HUES64 (cell line): ENCODE data around the gene ASTL.

Source experiments
- H3K27ac ChIP-seq: 2 replicates; pipeline ENCODE4 v1.7.0; 2013; ENCODE audit warnings: low read depth, low read length, inconsistent platforms
- H3K27me3 ChIP-seq: 2 replicates; pipeline ENCODE4 v1.6.1; 2013; ENCODE audit warnings: mild to moderate bottlenecking, low read length; ENCODE audit not compliant: insufficient read depth
- H3K36me3 ChIP-seq: 2 replicates; pipeline ENCODE4 v1.6.1; 2013; ENCODE audit warnings: mild to moderate bottlenecking, low read length; ENCODE audit not compliant: insufficient read depth
- H3K4me1 ChIP-seq: 2 replicates; pipeline ENCODE4 v1.6.1; 2013; ENCODE audit warnings: mild to moderate bottlenecking, low read length, moderate library complexity; ENCODE audit not compliant: insufficient read depth
- H3K4me3 ChIP-seq: 2 replicates; pipeline ENCODE4 v1.5.1; 2013; ENCODE audit warnings: mild to moderate bottlenecking, low read length, moderate library complexity
- H3K9ac ChIP-seq: 2 replicates; pipeline ENCODE4 v1.6.1; 2013; ENCODE audit warnings: mild to moderate bottlenecking, low read depth, low read length
- H3K9me3 ChIP-seq: 2 replicates; pipeline ENCODE4 v1.6.1; 2013; ENCODE audit warnings: low read depth, low read length; ENCODE audit not compliant: insufficient read depth
- WGBS: fragments of 150-250, 120-280 bp; methylation state at CpG from one replicate; pipeline ENCODE4 v1.1.7; 2013; ENCODE audit warnings: missing lambda C conversion rate; 5-methylcytosine and 5-hydroxymethylcytosine counted together

Gene ASTL

DNA sequence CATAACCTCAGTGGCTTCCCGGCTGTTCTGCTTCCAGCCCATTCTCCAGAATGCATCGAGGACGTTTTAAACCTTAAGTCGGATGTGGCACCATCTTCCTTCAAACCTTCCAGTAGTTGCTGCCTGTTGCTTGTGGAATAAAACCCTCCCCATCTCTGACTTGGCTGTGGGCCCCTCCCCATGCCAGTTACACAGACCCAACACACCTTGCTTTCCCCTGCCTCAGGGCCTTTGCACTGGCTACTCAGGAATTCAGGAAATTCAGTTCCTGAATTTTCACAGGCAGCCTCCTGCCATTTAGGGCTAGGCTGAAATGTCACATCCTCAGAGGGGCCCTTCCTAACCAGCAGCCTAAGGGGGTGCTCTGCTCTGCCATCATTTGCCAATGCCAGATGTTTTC is 16.9 kb downstream of the ASTL start:
- no peaks in the 10 kb centered on the region for H3K36me3 ChIP-seq
- WGBS, result 95% methylated on average over 4 of the region's 4 CpGs
- peaks cover 28% of the 10 kb centered on the region for H3K27me3 ChIP-seq
- no peak overlapping the region for H3K4me3 ChIP-seq
- H3K27ac ChIP-seq, result no peak overlapping the region
- peaks cover 7% of the 10 kb centered on the region; the same call in 1 of the 2 replicates for H3K4me1 ChIP-seq
- no peaks in the 10 kb centered on the region for H3K9me3 ChIP-seq
- no peak overlapping the region for H3K9ac ChIP-seq

DNA sequence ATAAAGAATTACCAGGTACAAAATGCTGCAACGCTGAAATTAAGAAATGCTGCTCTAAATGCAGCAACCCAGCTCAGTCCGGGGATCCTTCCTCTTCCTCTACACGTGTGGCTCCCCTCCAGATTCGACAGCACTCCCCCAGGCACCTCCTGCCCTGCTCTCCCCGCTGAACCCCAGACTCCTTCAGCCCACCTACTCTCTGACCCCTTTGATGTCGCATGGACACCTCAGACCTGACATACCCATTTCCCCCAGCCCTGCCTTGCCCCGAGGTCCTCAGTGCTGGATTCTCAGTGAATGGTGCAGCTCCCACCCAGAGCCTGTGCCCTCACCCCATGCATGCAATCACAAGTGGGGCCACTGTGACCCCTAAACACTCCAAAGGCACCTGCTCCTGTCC is 17.3 kb downstream of the ASTL start:
- no peaks in the 10 kb centered on the region for H3K36me3 ChIP-seq
- H3K4me3 ChIP-seq, result no peak overlapping the region
- H3K9ac ChIP-seq, result no peak overlapping the region
- 85% methylated on average over 7 of the region's 7 CpGs for WGBS
- peaks cover 7% of the 10 kb centered on the region; the same call in 1 of the 2 replicates for H3K4me1 ChIP-seq
- H3K27me3 ChIP-seq, result peaks cover 32% of the 10 kb centered on the region
- H3K9me3 ChIP-seq, result no peaks in the 10 kb centered on the region
- no peak overlapping the region for H3K27ac ChIP-seq

DNA sequence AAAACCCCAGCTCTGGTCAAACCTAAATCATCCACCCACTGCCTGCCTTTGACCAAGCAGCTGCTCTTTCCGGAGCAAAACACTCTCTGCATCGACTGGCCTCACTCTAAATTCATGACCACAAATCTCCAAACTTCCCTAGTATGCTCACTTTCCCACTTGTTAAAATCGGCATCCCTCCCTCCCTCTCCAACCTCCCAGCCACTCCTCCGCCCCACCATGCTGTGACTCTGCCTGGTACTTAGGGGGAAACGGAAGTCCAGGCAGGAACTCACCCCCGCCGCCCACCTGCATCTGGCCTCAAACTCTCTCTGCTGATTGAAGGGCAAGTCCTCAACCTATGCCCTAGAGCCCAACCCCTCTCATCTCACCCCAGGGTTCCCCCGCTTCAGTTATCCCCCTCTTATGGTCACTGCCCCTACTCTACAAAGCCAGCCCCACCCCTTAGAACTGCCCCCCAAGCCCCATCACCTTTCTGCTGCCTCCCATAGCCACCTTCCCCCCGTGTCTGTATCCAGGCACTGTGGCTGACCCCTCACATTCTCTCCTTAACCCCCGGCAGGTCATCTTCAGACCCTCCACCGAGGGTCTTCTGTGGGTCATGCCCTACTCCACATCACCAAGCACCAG is 18.1 kb downstream of the ASTL start:
- H3K4me1 ChIP-seq, result peaks cover 7% of the 10 kb centered on the region; the same call in 1 of the 2 replicates
- H3K4me3 ChIP-seq, result no peak overlapping the region
- H3K9me3 ChIP-seq, result no peaks in the 10 kb centered on the region
- no peaks in the 10 kb centered on the region for H3K36me3 ChIP-seq
- no peak overlapping the region for H3K27ac ChIP-seq
- H3K27me3 ChIP-seq, result peaks cover 40% of the 10 kb centered on the region
- WGBS, result 61% methylated on average over 11 of the region's 11 CpGs
- no peak overlapping the region for H3K9ac ChIP-seq

DNA sequence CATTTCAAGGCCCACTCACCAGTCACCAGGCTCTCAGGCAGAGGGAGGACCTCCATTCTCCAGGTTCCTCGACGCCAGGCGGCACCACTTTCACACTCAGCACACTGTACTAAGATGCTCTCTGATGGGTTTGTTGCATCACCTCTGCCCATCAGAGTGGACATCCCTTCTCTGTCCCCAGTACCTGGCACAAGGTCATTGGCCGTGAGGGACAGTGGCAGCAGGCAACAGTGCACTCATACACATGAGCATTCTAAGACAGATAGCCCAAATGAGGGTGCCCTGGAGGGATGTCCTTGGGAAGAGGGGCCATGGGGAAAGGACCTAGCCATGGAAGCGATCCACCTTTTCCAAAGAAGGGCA is 18.9 kb downstream of the ASTL start:
- no peaks in the 10 kb centered on the region for H3K36me3 ChIP-seq
- 89% methylated on average over 5 of the region's 5 CpGs for WGBS
- no peak overlapping the region for H3K9ac ChIP-seq
- H3K4me3 ChIP-seq, result no peak overlapping the region
- H3K4me1 ChIP-seq, result peaks cover 7% of the 10 kb centered on the region; the same call in 1 of the 2 replicates
- H3K27me3 ChIP-seq, result peaks cover 46% of the 10 kb centered on the region
- H3K27ac ChIP-seq, result no peak overlapping the region
- H3K9me3 ChIP-seq, result no peaks in the 10 kb centered on the region

DNA sequence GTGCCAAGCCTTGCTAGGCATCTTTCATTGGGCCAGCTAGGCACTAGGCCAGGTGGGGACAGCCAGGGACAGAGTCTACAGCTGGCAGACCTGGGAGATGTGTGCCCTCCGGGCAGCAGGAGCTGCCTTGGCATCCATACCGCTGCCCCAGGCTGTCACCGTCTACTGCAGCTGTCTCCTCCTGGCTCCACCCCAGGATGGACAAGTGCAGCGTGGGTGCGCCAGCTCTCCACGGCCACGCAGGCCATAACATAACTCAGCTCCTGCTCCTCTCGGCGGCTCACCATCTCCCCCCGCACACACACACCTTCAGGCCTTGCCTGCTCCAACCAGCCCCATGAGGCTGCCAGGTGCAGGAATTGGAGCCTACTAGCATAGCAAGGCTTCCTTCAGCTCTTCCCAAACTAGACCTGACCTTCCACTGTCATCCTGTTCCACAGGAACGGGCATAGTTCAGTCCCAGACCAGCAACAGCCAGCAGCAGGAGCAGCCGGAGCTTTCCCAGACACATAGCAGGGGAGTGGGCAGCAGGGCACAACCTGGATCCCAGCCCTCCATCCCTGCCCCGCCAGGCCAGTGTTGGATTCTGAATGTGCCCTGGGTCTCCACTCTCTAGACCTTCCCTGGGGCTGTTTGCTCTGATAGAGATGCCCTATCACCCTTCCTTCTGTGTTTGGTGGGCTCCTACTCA is 19.5 kb downstream of the ASTL start:
- peaks cover 46% of the 10 kb centered on the region for H3K27me3 ChIP-seq
- no peak overlapping the region for H3K9ac ChIP-seq
- H3K27ac ChIP-seq, result no peak overlapping the region
- H3K4me3 ChIP-seq, result no peak overlapping the region
- no peaks in the 10 kb centered on the region for H3K36me3 ChIP-seq
- H3K4me1 ChIP-seq, result peaks cover 7% of the 10 kb centered on the region; the same call in 1 of the 2 replicates
- WGBS, result 93% methylated on average over 13 of the region's 13 CpGs
- no peaks in the 10 kb centered on the region for H3K9me3 ChIP-seq

DNA sequence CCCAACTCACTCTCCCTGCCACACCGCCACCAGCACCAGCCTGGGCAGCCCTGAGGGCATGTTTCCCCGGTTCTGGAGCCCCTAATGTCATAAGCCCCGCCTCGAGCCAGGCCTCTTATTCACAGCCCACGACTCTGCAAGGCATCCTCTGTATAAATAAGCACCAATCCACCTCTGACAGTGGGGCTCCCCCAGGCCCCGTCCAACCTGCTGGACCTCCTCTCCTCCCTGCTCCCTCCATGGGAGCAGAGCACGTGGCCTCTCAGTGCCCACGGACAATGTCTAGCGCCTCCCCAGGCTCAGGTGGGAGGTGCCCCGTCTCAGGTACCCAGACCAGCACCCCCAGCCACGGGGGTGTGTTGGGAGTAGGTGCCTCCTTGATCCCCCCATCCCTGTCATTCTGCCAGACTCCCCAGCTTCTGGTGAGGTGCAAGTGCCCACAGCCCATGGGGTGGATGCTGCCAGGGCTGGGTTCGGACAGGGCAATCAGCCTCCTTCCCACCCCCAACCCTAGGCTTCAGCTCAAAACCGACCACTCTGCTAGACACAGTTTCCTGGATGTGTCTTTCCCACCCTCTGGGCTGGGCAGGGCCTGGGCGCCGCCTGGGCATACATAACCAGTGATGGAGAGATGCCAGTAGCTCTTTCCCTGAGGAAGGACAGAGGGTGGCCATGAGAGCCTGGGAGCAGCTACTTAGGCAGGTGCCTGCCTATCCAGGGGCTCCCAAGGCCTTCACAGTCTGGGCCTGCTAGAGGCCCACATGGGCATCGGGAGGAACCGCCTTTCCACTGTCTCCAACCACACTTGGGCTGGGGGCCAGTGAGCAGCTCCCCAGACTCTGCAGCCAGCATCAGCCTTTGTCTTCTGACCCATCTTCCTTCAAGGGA is 20.4 kb downstream of the ASTL start:
- WGBS, result 53% methylated on average over 17 of the region's 17 CpGs
- Histone ChIP-seq H3K36me3 (no peaks in the 10 kb centered on the region), H3K27me3 (peaks cover 46% of the 10 kb centered on the region), H3K9me3 (no peaks in the 10 kb centered on the region), H3K4me1 (peaks cover 7% of the 10 kb centered on the region; the same call in 1 of the 2 replicates), H3K9ac (no peak overlapping the region), H3K4me3 (peak overlapping the region; percentile 65; the same call in 1 of the 2 replicates), H3K27ac (no peak overlapping the region)

DNA sequence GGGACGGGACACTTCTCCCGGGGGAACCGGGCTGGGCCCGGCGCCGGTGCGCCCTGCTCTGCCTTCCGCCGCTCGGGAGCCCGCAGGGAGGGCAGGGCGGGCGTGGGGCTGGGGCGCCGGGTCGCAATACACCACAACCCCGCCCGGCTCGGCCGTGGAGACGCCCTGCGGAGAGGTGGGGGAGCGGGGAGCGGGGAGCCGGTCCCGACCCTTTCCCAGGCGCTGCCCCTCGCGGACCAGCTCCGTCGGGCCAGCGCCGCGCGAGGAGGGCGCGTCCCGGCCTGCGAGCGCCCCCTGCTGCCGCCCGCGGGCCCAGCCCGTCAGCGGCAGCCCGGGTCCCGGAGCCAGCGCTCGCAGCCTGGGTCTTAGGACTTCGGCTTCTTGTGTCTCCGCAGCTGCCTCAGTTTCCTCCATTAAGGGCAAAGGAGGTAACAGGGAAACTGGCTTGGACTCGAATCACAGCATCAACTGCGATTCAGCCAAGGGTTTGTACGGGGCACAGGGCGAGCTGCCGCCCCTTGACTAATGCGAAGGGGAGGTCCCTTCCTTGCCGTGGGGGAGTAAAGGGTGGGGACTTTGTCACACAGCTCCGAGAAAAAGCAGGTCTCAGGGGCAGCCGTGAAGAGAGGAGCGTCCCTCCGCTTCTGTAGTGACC is 21.3 kb downstream of the ASTL start:
- WGBS, result 3% methylated on average over 61 of the region's 62 CpGs
- peak overlapping the region; percentile 65 for H3K4me3 ChIP-seq
- peaks cover 46% of the 10 kb centered on the region for H3K27me3 ChIP-seq
- H3K27ac ChIP-seq, result no peak overlapping the region
- H3K9ac ChIP-seq, result peak overlapping the region; percentile 53; the same call in 1 of the 2 replicates
- no peaks in the 10 kb centered on the region for H3K36me3 ChIP-seq
- no peaks in the 10 kb centered on the region for H3K9me3 ChIP-seq
- H3K4me1 ChIP-seq, result peaks cover 7% of the 10 kb centered on the region; the same call in 1 of the 2 replicates

DNA sequence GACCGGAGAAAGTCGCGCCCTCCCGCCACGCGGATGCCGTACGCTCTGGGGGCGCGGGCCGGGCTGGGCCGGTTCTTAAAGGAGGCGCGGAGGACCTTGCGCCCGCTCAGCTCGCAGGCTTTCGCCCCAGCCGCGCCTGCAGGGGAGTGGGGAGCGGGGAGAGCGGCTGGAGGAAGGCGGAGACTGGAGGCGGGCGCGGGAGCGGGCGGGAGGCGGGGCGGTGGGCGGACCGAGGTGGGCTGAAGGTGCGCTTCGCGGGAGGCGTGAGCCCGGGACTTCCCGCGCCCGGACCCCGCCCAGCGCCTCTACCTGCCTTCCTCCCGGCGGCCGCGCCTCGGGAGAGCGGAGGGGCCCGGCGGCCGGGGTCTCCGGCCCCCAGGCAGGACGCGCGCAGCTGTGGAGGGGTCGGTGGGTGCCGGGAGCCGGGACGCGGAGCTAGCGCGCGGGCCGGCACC is 21.9 kb downstream of the ASTL start, which contains the start of gene ADRA2B:
ADRA2B (minus strand) TSS at position 148 of the 455 bp plus-strand sequence. CDS start 422 bp downstream, outside the sequence.
- under 1% methylated on average over 64 of the region's 64 CpGs for whole genome bisulfite sequencing
- no peak within 1 kb of the TSS for H3K27ac ChIP-seq
- no peaks in the 10 kb centered on the region for H3K36me3 ChIP-seq
- peak within 1 kb of the TSS; percentile 66 for H3K9ac ChIP-seq
- no peaks in the 10 kb centered on the region for H3K9me3 ChIP-seq
- peaks cover 7% of the 10 kb centered on the region; the same call in 1 of the 2 replicates for H3K4me1 ChIP-seq
- peaks cover 46% of the 10 kb centered on the region for H3K27me3 ChIP-seq
- peak within 1 kb of the TSS; percentile 65 for H3K4me3 ChIP-seq

DNA sequence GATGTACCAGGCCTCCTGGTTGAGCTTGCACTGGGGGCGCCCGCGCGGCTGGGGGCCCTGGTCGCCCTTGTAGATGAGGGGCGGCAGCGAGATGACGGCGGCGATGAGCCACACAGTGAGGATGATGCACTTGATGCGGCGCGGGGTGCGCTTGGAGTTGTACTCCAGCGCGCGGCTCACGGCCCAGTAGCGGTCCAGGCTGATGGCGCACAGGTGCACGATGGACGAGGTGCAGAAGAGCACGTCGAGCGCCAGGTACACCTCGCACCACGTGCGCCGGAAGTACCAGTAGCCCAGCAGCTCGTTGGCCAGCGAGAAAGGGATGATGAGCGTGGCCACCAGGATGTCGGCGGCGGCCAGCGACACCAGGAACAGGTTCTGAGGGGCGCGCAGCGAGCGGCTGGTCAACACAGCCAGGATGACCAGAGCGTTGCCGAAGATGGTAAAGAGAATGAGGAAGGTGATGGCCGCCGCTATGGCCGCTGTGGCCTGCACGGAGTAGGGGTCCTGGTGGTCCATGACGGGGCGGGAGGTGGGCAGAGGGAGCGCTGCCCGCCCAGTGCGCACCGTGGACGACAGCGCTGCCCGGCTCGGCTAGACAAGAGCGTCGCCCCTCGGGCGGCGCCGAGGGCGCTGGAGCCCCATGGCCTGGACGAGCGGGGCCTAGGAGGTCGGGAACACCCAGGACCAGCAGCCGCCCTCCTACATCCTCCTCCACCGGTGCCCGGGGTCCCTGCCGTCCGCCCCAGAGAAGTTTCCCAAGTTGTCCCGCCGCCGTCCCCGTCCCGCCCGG is 22.5 kb downstream of the ASTL start:
- Histone ChIP-seq H3K9me3 (no peaks in the 10 kb centered on the region), H3K9ac (peak overlapping the region; percentile 66), H3K4me1 (peaks cover 7% of the 10 kb centered on the region; the same call in 1 of the 2 replicates), H3K27me3 (peaks cover 46% of the 10 kb centered on the region), H3K36me3 (no peaks in the 10 kb centered on the region), H3K4me3 (peak overlapping the region; percentile 65), H3K27ac (no peak overlapping the region)
- WGBS, result 59% methylated on average over 77 of the region's 77 CpGs
